K562 (cell line): Measurements from ENCODE around the gene COL11A2. TPM values are rescaled to one million over a fixed set of nuclear protein-coding genes. Genes with fewer than 3 reads are reported as not detected.

Experiments
- GTF2E2 ChIP-seq: fragments of 200-800 bp; sonication (Bioruptor generic); IDR thresholded peaks from 2 replicates; pipeline ENCODE4 v1.6.1; 2016; ENCODE audit warnings: missing genetic modification characterization, missing compliant biosample characterization
- HDAC8 ChIP-seq: fragments of 450-650 bp; IDR thresholded peaks from 2 replicates; pipeline ENCODE4 v1.6.1; 2016; ENCODE audit warnings: mild to moderate bottlenecking, missing genetic modification characterization, moderate library complexity, missing compliant biosample characterization
- POLR3G ChIP-seq: IDR thresholded peaks from 2 replicates; pipeline ENCODE4 v1.6.1; 2011; ENCODE audit not compliant: insufficient read length, insufficient replicate concordance; ENCODE audit errors: extremely low read depth
- RFX1 ChIP-seq: fragments of 450-650 bp; IDR thresholded peaks from 2 replicates; pipeline ENCODE4 v1.6.1; 2016; ENCODE audit warnings: mild to moderate bottlenecking, moderate library complexity
- RREB1 ChIP-seq: fragments of 250-450 bp; sonication (Bioruptor Pico); IDR thresholded peaks from 2 replicates; pipeline ENCODE4 v1.4.0; 2020
- ZNF431 ChIP-seq: sonication (generic); formaldehyde crosslinking; IDR thresholded peaks from 2 replicates; pipeline ENCODE4 v1.8.0; 2022; ENCODE audit warnings: mild to moderate bottlenecking, missing genetic modification reagents
- ZNF507 ChIP-seq: conservative IDR thresholded peaks from 2 replicates; pipeline ENCODE4 v1.6.1; 2017; ENCODE audit warnings: missing genetic modification characterization, missing compliant biosample characterization
- ZNF512 ChIP-seq: IDR thresholded peaks from 2 replicates; pipeline ENCODE4 v1.6.1; 2016; ENCODE audit warnings: missing genetic modification characterization, missing compliant biosample characterization
- polyA plus RNA-seq, 8 experiments: library from polyadenylated mRNA; depleted of rRNA in 4 of 8; stranded (reverse) in 5 of 8; unstranded in 3 of 8; fragments of >200 nt; fragmentation: Nextera tagmentation in 2 of 8; fragmentation: Illumina TruSeq in 1 of 8; extraction: Ambion mirVana in 2 of 8; extraction: Trizol in 1 of 8; gene quantifications; 2 replicates each; pipeline versions ENCODE4 v1.2.1 to v1.2.3, GENCODE V29; 2011 to 2014; ENCODE audit warnings: inconsistent platforms in 1 of 8, missing spikeins in 1 of 8
- total RNA-seq, 7 experiments: library from RNA; depleted of rRNA in 6 of 7; stranded (reverse); fragments of >200 nt in 6 of 7; fragmentation: Illumina TruSeq in 2 of 7; extraction: Trizol in 2 of 7; gene quantifications; 2 replicates each; pipeline versions ENCODE4 v1.2.1 to v1.2.3, GENCODE V29; 2011 to 2021; ENCODE audit warnings: low replicate concordance in 1 of 7
- TF ChIP-seq, protein P1 (sequence below): fragments of 450-650 bp; formaldehyde crosslinking; IDR thresholded peaks from 2 replicates; pipeline ENCODE4 v1.4.0; 2020; ENCODE audit warnings: mild to moderate bottlenecking, moderate library complexity
- TF ChIP-seq, protein P2 (sequence below): fragments of 450-650 bp; IDR thresholded peaks from 2 replicates; pipeline ENCODE4 v1.7.0; 2016; ENCODE audit warnings: borderline replicate concordance
- TF ChIP-seq, protein P3 (sequence below): fragments of 250-450 bp; sonication (Bioruptor Pico); IDR thresholded peaks from 2 replicates; pipeline ENCODE4 v1.8.0; 2021; ENCODE audit warnings: moderate library complexity, mild to moderate bottlenecking, inconsistent platforms

Gene COL11A2
- total and polyA plus RNA-seq, 9 of the 15 experiments (the other 6 are each of a cell fraction or from before 2014, with no cell fraction given) = 0.04 to 0.35 (median 0.09) TPM; not detected in 1

DNA sequence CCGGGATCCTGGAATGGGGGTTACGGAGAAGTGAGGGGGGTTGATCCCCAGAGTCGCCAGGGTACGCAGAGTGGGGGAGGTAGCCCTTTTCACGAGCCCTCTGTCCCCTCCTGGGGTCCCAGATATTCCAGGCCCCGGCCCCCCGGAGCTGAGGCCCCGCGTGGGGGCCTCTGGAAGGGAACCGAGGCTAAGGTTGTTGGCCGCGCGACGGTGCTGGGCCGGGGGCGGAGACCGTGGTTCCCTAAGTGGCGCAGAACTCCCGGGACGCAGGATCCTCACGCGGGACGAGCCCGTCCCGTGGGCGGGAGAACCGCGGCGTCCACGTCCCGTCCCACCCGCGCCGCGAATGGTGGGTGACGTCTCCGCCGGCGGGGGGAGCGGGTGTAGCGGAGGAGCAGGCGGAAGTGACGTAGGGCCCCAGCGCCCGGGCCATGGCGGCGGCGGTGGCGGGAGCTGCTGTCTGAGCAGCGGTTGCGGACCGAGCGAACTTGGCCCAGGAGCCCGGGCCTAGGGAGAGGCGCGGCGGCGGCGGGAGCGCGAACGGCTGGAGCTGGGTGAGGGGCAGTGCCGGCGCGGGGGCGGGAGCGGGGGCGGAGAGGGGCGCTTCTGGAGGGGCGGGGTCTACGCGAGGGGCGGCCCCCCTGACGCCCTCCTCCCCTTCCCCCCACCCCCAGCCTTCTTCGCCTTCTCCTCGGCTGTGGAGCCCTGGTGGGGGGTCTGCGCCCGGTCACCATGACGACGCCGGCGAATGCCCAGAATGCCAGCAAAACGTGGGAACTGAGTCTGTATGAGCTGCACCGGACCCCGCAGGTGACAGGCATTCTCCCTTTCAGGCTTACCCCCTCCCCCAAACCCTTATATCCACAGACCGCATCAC, 16.1 kb upstream of the COL11A2 start, which contains the start of gene RING1 (continued):
- TF ChIP-seq ZNF512 (tag) (no peak), POLR3G (no peak), HDAC8 (tag) (no peak), RFX1 (peak; percentile 83), RREB1 (CRISPR knock-in tag) (peak; percentile 65), ZNF431 (no peak), ZNF507 (tag) (no peak), GTF2E2 (tag) (peak; percentile 85; the same call in 1 of the 2 replicates)
- TF ChIP-seq, protein P1, sequence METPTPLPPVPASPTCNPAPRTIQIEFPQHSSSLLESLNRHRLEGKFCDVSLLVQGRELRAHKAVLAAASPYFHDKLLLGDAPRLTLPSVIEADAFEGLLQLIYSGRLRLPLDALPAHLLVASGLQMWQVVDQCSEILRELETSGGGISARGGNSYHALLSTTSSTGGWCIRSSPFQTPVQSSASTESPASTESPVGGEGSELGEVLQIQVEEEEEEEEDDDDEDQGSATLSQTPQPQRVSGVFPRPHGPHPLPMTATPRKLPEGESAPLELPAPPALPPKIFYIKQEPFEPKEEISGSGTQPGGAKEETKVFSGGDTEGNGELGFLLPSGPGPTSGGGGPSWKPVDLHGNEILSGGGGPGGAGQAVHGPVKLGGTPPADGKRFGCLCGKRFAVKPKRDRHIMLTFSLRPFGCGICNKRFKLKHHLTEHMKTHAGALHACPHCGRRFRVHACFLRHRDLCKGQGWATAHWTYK (CRISPR knock-in tag) = peak; percentile 89; the same call in 1 of the 2 replicates
- TF ChIP-seq, protein P2, sequence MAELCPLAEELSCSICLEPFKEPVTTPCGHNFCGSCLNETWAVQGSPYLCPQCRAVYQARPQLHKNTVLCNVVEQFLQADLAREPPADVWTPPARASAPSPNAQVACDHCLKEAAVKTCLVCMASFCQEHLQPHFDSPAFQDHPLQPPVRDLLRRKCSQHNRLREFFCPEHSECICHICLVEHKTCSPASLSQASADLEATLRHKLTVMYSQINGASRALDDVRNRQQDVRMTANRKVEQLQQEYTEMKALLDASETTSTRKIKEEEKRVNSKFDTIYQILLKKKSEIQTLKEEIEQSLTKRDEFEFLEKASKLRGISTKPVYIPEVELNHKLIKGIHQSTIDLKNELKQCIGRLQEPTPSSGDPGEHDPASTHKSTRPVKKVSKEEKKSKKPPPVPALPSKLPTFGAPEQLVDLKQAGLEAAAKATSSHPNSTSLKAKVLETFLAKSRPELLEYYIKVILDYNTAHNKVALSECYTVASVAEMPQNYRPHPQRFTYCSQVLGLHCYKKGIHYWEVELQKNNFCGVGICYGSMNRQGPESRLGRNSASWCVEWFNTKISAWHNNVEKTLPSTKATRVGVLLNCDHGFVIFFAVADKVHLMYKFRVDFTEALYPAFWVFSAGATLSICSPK = no peak
- TF ChIP-seq, protein P3, sequence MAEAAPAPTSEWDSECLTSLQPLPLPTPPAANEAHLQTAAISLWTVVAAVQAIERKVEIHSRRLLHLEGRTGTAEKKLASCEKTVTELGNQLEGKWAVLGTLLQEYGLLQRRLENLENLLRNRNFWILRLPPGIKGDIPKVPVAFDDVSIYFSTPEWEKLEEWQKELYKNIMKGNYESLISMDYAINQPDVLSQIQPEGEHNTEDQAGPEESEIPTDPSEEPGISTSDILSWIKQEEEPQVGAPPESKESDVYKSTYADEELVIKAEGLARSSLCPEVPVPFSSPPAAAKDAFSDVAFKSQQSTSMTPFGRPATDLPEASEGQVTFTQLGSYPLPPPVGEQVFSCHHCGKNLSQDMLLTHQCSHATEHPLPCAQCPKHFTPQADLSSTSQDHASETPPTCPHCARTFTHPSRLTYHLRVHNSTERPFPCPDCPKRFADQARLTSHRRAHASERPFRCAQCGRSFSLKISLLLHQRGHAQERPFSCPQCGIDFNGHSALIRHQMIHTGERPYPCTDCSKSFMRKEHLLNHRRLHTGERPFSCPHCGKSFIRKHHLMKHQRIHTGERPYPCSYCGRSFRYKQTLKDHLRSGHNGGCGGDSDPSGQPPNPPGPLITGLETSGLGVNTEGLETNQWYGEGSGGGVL = no peak
